ENCODE measurements around the gene CRK.
"Not testable (repeated sequence)": the region's sequence is repeated elsewhere in the genome, so short reads cannot be mapped to it uniquely, and the experiment has no call there.

The CRK gene

GRCh38 chr17:1462164-1463112 is 6.4 kb upstream of the CRK start:
- DNase-seq, result no peak

- DNase-seq, result no peak
Measured at GRCh38 chr17:1461198-1461944, 5.3 kb upstream of the CRK start.

DNA sequence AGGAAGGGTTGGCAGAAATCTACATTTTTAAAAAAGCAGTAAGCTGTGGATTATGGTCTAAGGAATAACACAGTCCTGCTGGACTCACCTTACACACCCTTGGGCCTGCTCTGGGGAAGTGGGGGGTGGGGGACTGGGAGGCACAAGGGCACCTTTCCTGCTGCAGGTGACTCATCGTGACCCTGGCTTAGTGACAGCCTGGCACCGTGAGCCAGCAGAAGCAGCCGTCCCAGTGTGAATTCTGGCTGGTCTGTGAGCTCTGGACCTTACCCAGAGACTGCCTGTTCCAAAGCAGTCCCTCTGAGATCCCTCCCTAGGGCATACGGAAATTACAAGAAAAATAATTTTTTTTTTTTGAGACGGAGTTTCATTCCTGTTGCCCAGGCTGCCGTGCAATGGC is 4.2 kb upstream of the CRK start:
- DNase-seq, result no peak

GRCh38 chr17:1455291-1455796 is 688 bp downstream of the CRK start:
- no peak for DNase-seq

DNA sequence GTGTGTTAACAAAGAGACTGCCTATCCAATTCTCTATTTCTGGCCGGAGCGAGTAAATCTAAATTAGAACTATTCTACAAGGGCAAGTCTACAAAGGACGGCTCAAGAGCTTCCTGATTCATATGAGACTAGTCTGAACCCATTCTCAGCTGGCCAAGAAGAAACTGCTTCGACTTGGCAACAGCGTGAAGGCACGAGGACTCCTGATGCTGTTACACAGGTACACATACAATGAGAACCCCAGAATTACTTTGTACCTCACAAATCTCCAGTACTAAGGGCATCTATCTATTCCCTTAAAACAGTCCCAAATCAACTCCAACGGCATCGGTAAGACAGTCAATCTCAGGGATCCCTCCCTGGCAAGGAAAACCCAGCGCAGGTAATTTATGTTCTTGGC is 1.5 kb downstream of the CRK start:
- DNase-seq, result no peak

- DNase-seq, result not testable (repeated sequence)
Measured at GRCh38 chr17:1453694-1454093, 2.3 kb downstream of the CRK start.

GRCh38 chr17:1452836-1453235 is 3.2 kb downstream of the CRK start:
- DNase-seq, result no peak

GRCh38 chr17:1450261-1450660 is 5.8 kb downstream of the CRK start:
- DNase-seq, result not testable (repeated sequence)

GRCh38 chr17:1449412-1449967 is 6.5 kb downstream of the CRK start:
- DNase-seq, result no peak

DNA sequence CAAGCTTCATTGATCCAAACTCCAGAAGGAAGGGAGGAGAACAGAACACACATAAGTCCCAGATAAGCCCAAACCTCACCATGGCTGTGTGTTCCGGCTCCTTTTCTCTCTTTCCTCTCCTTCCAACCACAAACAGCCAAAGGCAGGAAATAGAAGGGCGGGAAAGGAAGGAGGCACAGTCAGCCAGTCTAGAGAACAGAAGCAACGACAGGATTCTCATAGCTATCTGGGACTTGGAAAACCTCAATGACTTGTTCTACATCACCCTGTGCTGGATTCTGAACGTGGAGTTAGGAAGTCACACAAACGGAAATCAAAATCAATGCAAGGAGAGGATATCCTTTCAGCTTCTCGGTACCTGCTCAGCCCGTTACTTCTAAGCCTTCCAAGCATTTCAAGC is 9.0 kb downstream of the CRK start:
- no peak for DNase-seq

DNA sequence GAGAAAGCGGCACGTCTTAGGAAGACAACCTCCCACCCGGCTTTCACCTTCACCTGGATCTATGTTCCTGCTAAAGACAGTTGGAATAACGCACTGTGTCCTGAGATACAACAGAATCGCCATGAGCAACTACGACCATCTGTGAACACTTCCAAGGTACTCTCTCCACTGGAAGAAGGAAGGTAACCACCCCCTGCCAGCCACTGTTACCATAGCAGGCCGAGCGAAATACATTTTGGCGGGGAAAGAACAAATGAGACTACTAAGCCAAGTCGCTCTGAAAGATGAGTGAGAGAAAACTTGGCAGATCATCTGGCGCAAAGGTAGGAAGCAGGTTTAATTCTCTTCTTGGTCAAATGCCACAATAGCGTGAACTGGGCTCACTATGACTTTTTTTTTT is 9.8 kb downstream of the CRK start:
- no peak for DNase-seq

DNA sequence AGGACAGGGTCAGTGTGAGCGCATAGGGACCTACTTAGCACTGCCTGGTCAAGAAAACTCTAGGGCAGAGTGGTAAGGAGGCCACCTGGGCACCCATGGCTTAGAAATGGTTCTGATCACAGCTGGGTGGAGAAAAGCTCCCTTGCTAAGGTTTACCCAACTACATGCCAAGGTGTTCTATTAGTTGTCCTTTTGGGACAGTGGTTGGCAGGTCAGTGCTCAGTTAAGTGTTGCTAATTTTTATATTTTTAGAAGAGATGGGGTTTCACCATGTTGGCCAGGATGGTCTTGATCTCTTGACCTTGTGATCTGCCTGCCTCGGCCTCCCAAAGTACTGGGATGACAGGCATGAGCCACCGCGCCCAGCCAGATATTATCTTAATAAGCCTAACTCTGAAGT is 10.3 kb downstream of the CRK start:
- not testable (repeated sequence) for DNase-seq

DNA sequence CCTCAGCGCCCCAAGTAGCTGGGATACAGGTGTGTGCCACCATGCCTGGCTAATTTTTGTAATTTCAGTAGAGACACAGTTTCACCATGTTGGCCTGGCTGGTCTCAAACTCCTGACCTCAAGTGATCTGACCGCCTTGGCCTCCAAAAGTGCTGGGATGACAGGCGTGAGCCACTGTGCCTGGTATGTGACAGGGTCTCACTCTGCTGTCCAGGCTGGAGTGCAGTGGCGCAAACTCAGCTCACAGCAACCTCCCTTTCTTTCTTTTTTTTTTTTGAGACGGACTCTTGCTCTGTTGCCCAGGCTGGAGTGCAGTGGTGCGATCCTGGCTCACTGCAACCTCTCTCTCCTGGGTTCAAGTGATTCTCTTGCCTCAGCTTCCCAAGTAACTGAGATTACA is 13.3 kb downstream of the CRK start:
- DNase-seq, result not testable (repeated sequence)

GRCh38 chr17:1442187-1442586 is 13.8 kb downstream of the CRK start:
- no peak for DNase-seq

DNA sequence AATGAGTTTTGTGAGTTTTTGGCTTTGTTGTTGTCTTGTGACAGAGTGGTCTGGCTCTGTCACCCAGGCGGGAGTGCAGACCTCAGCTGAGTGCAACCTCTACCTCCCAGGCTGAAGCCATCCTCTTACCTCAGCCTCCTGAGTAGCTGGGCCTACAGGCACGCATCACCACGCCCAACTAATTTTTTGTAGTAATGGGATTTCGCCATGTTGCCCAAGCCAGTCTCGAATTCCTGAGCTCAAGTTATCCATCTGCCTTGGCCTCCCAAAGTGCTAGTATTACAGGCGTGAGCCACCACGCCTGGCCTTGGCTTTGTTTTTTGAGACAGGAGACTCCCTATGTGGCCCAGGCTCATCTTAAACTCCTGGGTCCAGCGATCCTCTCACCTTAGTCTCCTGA is 15.1 kb downstream of the CRK start:
- DNase-seq, result no peak

DNA sequence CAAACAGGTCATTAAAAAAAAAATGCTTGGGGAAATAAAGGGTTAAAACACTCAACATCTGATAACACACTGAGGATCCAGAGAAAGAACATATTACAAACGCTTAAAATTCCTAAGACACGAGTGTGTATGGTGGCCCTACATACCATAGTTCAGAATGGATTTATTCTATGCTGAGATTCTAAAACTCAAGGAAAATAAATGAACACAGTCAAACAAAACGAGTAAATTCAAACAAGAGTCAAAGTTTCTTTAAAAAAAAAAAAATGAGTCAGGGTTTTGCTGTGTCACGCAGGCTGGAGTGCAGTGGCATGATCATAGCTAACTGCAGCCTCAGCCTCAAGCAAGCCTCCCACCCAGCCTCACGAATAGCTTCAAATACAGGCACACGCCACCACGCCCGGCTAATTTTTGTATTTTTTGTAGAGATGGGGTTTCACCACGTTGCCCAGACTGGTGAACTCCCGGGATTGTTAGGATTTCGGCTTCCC is 17.4 kb downstream of the CRK start:
- DNase-seq, result no peak

GRCh38 chr17:1435326-1435725 is 20.7 kb downstream of the CRK start:
- DNase-seq, result no peak

DNA sequence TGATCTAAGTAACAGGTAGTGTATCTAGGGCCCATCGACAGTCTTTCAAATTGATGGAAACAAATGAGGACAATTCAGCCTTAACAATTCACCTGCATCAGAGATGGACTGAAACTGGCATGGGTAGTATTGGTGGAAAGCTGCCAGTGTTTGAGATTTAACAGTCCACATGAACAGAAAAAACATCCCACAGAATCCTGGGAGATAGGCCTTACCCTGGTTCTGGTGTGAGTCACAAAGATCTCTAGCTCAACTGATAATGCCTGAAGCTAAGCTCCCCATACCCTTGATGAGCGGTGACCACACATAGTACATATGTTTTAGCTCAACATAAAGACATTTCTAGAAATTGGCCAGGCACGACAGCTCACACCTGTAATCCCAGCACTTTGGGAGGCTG is 21.9 kb downstream of the CRK start:
- DNase-seq, result no peak

- no peak for DNase-seq
Measured at GRCh38 chr17:1431631-1432104, 24.4 kb downstream of the CRK start.

GRCh38 chr17:1423456-1424135 is 32.4 kb downstream of the CRK start:
- DNase-seq, result no peak

DNA sequence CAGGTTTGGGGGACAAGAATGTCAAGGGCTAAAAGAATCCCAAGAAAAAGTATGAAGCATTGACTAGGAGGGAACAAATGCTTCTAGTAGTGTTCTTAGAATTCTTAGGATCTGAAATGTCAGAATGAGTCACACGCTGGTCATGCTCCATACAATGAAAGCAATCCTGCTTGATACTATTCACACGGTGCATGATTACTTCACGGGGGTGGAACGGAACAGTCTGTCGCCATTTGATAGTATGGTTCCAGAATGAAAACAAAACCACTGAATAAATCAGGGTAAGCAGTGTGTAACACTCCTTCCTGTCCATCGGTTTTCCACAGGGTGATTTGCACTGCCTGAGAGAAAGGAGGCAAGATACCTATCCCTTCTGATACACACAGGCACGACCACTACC is 33.1 kb downstream of the CRK start:
- DNase-seq, result no peak

- DNase-seq, result no peak
Measured at GRCh38 chr17:1421470-1421869, 34.6 kb downstream of the CRK start.

DNA sequence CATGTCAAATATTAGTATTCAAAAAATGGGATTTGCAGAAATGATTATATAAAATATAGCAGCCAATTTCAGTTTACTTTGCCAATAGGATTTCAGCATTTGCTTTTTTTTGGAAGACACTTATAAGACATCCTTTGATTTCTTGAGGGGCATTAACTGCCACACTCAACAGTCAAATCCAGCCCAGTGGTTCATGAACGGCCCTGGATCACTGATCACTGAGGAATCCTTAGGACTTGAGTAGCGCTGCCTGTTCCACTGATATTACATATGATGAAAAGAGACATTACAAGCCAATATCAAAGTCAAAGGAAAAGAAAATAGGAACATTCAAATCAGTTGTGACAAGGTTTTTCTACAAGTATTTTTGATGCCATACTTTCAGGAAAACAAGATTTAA is 35.1 kb downstream of the CRK start:
- no peak for DNase-seq
